BLaER1 treated with 17β-estradiol and CSF1 and Interleukin-3, amounts not matched to agents 10 nM and 100 nM (cell line): Measurements from ENCODE around the gene BHLHA15.

Experiments
- H3K27ac ChIP-seq, 11 experiments: shearing (Covaris generic); formaldehyde crosslinking; 2 replicates each; pipeline ENCODE4 v1.8.1; 2022
- H3K27me3 ChIP-seq, 11 experiments: shearing (Covaris generic); formaldehyde crosslinking; 2 replicates each; pipeline ENCODE4 v1.8.1; 2022
- H3K36me3 ChIP-seq, 11 experiments: shearing (Covaris generic); formaldehyde crosslinking; 2 replicates each; pipeline ENCODE4 v1.8.1; 2022
- H3K4me1 ChIP-seq, 10 experiments: shearing (Covaris generic); formaldehyde crosslinking; 2 replicates each; pipeline ENCODE4 v1.8.1; 2022
- H3K4me2 ChIP-seq, 11 experiments: shearing (Covaris generic); formaldehyde crosslinking; 2 replicates each; pipeline ENCODE4 v1.8.1; 2022
- H3K4me3 ChIP-seq, 10 experiments: shearing (Covaris generic); formaldehyde crosslinking; 2 replicates each; pipeline ENCODE4 v1.8.1; 2022
- H3K9ac ChIP-seq, 11 experiments: shearing (Covaris generic); formaldehyde crosslinking; 2 replicates each; pipeline ENCODE4 v1.8.1; 2022
- H3K9me3 ChIP-seq, 11 experiments: shearing (Covaris generic); formaldehyde crosslinking; replicated peaks in 1 of 11; 2 replicates each; pipeline ENCODE4 v1.8.1; 2022
- H4K20me1 ChIP-seq, 11 experiments: shearing (Covaris generic); formaldehyde crosslinking; 2 replicates each; pipeline ENCODE4 v1.8.1; 2022
- Cebpa-rat ChIP-seq, 11 experiments: shearing (Covaris generic); IDR thresholded peaks; 2 replicates each; pipeline ENCODE4 v1.8.1; 2022

The BHLHA15 gene

DNA sequence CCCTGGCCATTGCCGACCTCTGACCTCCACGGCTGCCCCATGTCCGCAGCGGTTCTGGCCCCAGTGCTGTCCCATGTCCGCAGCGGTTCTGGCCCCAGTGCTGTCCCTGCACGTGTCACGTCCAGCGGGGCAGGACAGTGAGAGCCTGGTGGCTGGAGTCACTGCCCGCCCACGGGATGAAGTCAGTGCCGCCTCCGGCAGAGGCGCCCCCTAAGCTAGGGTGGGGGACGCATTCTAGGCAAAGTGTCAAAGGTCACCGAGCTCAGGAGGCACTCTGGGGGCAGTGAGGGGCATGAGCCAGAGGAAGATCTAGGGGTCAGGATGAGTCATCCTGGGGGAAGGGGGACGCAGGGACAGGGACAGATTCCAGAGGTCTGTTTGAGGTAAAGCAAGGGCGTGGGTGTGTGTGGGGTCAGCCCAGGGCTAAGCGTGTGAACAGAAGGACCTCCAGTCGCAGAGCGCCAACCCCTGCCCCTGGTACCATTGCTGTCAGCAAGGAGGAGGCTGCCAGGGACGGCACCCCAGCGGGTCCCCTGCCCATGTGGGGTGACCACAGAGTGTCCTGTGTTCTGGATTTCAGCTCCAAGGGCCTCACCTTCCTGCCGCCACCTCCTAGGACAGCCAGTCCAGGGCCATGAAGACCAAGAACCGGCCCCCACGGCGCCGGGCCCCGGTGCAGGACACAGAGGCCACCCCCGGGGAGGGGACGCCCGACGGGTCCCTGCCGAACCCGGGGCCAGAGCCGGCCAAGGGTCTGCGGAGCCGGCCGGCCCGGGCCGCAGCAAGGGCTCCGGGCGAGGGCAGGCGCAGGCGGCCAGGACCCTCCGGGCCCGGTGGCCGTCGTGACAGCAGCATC is 665 bp downstream of the BHLHA15 start:
- peaks cover 0 to 69% (median 10%) of the 10 kb centered on the region in 11 experiments; a peak in 14 of 22 replicates for H4K20me1 ChIP-seq
- TF ChIP-seq Cebpa-rat (IDR thresholded peaks at IDR 0.05): no peak

DNA sequence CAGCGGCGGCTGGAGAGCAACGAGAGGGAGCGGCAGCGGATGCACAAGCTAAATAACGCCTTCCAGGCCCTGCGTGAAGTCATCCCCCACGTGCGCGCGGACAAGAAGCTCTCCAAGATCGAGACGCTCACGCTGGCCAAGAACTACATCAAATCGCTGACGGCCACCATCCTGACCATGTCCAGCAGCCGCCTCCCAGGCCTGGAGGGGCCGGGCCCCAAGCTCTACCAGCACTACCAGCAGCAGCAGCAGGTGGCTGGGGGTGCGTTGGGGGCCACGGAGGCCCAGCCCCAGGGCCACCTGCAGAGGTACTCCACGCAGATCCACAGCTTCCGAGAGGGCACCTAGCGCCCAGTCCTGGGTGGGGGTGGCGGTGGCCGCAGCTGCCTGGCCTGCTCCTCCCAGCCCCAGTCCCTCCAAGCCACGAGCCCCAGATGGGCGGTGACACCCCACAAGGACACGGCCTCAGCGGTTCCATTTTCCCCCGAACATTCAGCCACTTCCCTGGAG is 1.3 kb downstream of the BHLHA15 start:
- Histone ChIP-seq H3K4me1 (peaks cover 5 to 19% (median 10%) of the 10 kb centered on the region in 10 experiments), H3K9ac (no peak overlapping the region), H3K4me3 (no peak overlapping the region), H3K4me2 (no peak overlapping the region), H3K36me3 (peaks cover 0 to 31% (median 12%) of the 10 kb centered on the region in 11 experiments; a peak in 17 of 22 replicates), H3K27me3 (peaks cover 0 to 15% (median 0%) of the 10 kb centered on the region in 11 experiments; a peak in 5 of 22 replicates), H4K20me1 (peaks cover 0 to 71% (median 12%) of the 10 kb centered on the region in 11 experiments; a peak in 15 of 22 replicates), H3K27ac (no peak overlapping the region), H3K9me3 (no peaks in the 10 kb centered on the region)
- TF ChIP-seq Cebpa-rat (IDR thresholded peaks at IDR 0.05): no peak

More for the DNA sequence above, 665 bp downstream of the BHLHA15 start:
- Histone ChIP-seq H3K4me1 (peaks cover 0 to 13% (median 4%) of the 10 kb centered on the region in 10 experiments; a peak in 9 of 20 replicates), H3K27ac (no peak overlapping the region), H3K36me3 (peaks cover 5 to 31% (median 17%) of the 10 kb centered on the region in 11 experiments), H3K9ac (peak overlapping the region in 2 of 11 experiments; percentile 22 to 38; a peak in 2 of 22 replicates), H3K27me3 (peaks cover 0 to 15% (median 0%) of the 10 kb centered on the region in 11 experiments; a peak in 5 of 22 replicates), H3K9me3 (no peaks in the 10 kb centered on the region), H3K4me2 (peak overlapping the region in 10 of 11 experiments; percentile 24 to 72 (median 54); a peak in 19 of 22 replicates), H3K4me3 (peak overlapping the region in 3 of 10 experiments; percentile 24 to 36 (median 31); a peak in 2 of 20 replicates)

DNA sequence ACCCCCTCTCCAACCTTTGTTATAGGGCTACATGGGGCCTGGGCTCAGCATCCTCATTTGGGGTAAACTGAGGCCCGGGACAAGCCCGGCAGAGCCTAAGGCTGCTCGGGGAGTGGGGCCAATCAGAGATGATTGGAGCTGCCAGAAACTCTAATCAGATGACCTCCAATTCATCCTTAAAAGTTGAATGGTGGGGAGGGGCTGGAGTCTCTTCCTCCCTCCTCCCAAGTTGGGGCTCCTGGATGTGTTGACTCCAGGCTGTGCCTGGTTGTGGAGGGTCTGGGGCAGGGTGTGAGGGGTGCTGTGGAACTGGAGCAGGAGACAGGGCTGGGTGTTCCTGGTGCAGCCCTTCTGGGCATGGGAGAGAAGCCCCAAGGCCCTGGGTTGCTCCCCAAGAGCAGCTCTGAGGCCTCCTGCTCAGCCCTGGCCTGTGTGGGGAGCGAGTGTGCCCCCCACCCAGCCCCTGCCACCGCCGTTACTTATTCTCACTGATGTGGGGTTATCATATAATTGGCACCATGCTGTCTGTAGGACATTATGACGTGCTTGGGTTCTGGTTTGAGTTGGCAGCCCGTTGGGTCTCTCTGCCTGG is 2.2 kb downstream of the BHLHA15 start:
- Histone ChIP-seq H3K27me3 (peaks cover 0 to 15% (median 0%) of the 10 kb centered on the region in 11 experiments; a peak in 5 of 22 replicates), H3K9ac (no peak overlapping the region), H3K4me2 (no peak overlapping the region), H4K20me1 (peaks cover 0 to 78% (median 12%) of the 10 kb centered on the region in 11 experiments; a peak in 14 of 22 replicates), H3K27ac (no peak overlapping the region), H3K4me3 (no peak overlapping the region), H3K4me1 (peaks cover 13 to 27% (median 18%) of the 10 kb centered on the region in 10 experiments), H3K36me3 (peaks cover 0 to 33% (median 7%) of the 10 kb centered on the region in 11 experiments; a peak in 11 of 22 replicates), H3K9me3 (no peaks in the 10 kb centered on the region)
- no peak for TF ChIP-seq Cebpa-rat (IDR thresholded peaks at IDR 0.05)

DNA sequence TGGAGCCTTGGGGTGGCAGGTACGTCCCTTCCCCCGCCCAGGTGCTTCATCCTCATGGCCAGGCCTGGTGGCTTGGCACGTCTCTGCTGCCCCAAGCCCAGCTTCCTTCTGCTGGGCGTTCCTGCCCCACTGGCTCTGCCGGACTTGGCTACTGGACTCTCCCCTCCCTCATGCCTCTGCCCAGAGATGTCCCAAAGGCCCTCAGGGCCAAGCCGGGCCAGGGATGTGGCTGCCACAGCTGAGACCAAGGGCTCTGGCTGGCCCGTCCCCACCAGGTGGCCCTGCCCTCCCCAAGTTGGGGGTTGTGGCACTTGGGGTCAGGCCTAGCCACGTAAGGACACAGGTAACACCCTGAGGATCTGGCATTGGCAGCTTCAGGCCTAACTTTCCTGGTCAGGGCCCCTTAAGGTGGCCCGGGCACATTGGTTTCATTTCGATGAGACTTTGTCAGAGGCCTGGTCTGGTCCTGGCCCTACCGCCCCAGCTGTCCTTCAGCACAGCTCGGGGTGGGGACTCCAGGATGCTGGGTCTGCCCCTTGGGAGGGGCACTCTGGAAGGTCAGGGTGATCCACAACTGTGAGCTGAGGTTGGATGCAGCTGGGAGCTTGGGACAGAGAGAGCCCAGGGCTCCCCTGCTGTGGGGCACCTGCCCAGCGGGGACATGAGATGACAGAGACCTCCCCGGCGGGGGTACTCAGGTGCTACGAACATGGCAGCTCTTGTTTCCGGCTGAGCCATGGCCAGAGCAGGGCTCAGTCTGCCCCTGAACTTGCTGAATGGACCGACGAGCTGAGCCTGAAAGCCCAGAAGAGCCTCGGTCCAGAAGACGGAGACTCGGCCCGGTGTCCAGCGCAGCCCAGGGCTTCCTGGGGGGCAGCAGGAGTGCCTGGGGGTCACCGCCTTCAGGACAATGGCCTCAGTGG is 2.9 kb downstream of the BHLHA15 start:
- TF ChIP-seq Cebpa-rat (IDR thresholded peaks at IDR 0.05): no peak
- Histone ChIP-seq H3K27ac (no peak overlapping the region), H3K4me3 (no peak overlapping the region), H3K9me3 (no peaks in the 10 kb centered on the region), H3K4me2 (no peak overlapping the region), H3K4me1 (peaks cover 16 to 29% (median 21%) of the 10 kb centered on the region in 10 experiments), H4K20me1 (peaks cover 0 to 73% (median 12%) of the 10 kb centered on the region in 11 experiments; a peak in 13 of 22 replicates), H3K36me3 (peaks cover 0 to 34% (median 7%) of the 10 kb centered on the region in 11 experiments; a peak in 11 of 22 replicates), H3K27me3 (peaks cover 0 to 15% (median 0%) of the 10 kb centered on the region in 11 experiments; a peak in 5 of 22 replicates), H3K9ac (no peak overlapping the region)

DNA sequence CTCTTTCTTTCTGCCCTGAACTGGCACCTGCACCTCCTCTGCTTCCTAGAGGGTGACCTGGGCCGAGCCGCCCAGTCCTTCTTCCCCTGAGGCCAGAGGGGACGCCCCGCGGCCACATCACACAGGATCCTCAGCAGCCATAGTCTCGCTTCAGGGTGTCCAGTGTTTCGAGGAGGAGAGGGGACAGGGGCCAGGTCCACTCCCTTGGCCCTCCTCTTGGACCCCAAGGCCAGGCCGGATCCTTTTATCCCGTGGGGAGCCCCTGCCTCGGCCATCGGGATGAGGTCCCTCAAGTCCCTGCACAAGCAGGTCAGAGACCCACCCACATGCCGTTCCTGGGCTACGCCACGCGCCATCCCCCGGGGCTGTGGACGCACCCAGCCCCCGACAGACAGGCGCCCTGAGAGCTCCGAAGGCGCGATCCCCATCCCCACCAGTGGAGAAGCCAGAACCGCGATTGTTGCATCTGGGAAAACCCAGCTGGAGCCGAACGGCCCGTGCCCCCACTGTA is 3.6 kb downstream of the BHLHA15 start:
- no peak overlapping the region for H3K9ac ChIP-seq
- H4K20me1 ChIP-seq: peaks cover 0 to 71% (median 9%) of the 10 kb centered on the region in 11 experiments; a peak in 12 of 22 replicates
- peaks cover 16 to 35% (median 21%) of the 10 kb centered on the region in 10 experiments for H3K4me1 ChIP-seq
- peaks cover 0 to 14% (median 0%) of the 10 kb centered on the region in 11 experiments; a peak in 5 of 22 replicates for H3K27me3 ChIP-seq
- H3K27ac ChIP-seq: no peak overlapping the region
- H3K4me2 ChIP-seq: no peak overlapping the region
- no peak overlapping the region for H3K4me3 ChIP-seq
- H3K36me3 ChIP-seq: peaks cover 0 to 41% (median 7%) of the 10 kb centered on the region in 11 experiments; a peak in 11 of 22 replicates
- no peak for TF ChIP-seq Cebpa-rat (IDR thresholded peaks at IDR 0.05)
- no peaks in the 10 kb centered on the region for H3K9me3 ChIP-seq

DNA sequence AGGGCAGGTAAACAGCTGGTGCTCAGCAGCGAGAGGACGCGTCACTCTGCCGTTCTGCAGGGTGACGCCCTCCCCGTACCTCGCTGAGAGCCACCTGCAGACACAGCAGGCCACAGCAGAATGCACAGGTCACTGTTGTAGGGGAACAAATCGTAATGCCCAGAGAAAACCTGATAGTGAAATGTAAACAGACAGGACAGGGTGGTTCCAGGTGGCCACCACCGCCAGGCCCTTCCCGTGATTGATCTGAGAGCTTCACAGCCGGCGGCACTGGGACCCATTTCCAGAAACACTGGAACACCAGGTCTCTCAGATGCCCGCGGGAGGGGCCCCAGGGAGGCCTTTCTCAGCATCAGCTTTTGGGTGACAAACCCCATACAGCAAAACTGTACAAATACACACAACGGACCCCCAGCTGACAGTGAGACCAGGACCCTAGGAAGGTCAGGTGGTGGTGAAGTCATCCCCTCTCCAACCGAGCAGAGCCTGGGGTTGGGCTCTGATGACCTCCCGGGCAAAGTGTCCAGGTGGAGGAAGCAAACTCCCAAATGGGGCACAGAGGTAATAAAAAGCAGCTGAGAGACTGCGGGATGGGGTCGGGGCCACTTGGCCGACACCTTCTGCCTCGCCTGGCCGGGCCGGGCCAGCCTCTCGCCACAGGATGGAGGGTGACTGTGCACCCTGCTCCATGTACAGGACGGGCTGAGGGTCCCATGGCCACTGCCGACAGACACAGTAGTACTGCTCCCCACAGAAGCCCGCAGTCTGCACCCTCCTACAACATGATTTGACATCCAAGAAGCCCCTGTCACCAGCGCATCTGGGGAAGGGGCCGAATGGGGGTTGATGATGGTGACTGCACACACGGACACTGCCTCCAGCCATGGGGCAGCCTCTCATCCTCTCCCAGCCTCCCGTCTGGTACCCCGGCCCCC is 4.6 kb downstream of the BHLHA15 start:
- Histone ChIP-seq H3K9me3 (no peaks in the 10 kb centered on the region), H3K4me1 (peaks cover 16 to 37% (median 21%) of the 10 kb centered on the region in 10 experiments), H3K4me2 (no peak overlapping the region), H3K27ac (no peak overlapping the region), H4K20me1 (peaks cover 0 to 68% (median 9%) of the 10 kb centered on the region in 11 experiments; a peak in 11 of 22 replicates), H3K27me3 (peaks cover 0 to 8% (median 0%) of the 10 kb centered on the region in 11 experiments; a peak in 4 of 22 replicates), H3K36me3 (peaks cover 0 to 49% (median 7%) of the 10 kb centered on the region in 11 experiments; a peak in 11 of 22 replicates), H3K9ac (no peak overlapping the region), H3K4me3 (no peak overlapping the region)
- no peak for TF ChIP-seq Cebpa-rat (IDR thresholded peaks at IDR 0.05)
